GM19240 (cell line): ENCODE results near the gene IP6K2.
"Not testable (repeated sequence)": the region's sequence is repeated elsewhere in the genome, so short reads cannot be mapped to it uniquely, and the experiment has no call there.

Experiments
- DNase-seq: peaks from one replicate; pipeline ENCODE4 v3.0.0; 2011; ENCODE audit warnings: low spot score; ENCODE audit not compliant: insufficient read length

IP6K2 gene

DNA sequence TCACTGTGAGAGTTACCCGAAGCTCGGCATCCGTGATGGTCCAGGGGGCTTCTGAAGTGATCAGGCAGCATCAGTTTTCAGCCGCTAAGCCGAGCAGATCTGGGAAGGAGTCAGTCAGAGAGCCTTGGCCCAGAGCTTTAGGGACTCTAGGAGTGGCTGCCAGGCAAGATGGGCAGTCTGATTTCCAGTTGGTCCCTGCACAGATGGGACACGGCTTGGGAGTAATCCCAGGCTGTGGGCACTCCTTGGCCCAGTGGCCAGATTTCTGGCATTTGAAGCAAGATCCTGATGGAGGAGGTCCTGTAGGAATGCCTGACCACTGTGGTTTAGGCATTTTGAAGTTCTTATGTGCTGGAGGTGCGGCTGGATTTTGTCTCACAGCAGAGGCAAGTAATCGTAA lies 10.5 kb upstream of the IP6K2 start:
- DNase-seq = no peak

DNA sequence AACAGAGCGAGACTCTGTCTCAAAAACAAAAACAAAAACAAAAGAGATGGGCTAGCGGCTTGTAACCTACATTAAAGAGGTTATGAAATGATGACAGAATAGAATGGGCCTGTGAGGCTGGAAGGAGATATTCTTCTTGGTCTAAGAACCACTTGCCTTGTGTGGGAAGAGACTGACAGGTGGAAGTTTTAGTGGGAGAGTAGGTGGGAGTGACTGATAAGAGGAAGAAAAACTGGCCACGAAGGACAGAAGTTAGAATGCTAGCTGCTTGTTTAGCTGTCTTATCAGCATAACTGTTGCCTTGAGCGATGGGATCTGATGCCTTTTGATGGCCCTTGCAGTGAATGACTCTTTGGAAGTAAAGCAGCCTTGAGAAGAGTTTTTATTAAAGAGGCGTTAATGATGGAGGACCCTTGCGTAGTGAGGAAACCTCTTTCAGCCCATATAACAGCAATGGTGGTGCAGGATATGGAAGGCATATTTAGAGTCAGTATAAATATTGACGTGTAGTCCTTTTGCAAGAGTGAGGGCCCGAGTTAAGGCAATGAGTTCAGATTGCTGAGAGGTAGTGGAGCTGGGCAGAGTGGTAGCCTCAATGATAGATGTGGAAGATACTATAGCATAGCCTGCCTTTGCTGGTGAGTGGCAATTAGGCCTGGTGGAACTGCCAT lies 8.3 kb upstream of the IP6K2 start:
- DNase-seq = not testable (repeated sequence)

DNA sequence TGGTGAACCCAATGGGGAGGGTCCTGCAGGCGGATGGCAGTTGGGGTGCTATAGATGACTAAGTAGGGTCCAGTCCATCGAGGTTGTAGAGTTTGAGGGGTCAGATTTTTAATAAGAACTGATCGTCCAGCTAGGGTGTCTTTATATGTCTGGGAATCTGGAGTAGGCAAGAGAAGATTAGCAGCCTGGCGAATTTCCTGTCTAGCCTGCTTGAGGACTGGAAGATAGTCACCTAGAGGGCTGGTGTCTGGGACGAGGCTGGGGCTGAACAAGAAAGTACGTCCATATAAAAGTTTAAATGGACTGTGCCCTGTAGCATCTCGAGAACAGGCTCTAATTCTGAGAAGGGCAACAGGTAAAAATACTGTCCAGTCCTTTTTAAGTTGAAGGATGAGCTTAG lies 6.7 kb upstream of the IP6K2 start:
- DNase-seq = no peak

DNA sequence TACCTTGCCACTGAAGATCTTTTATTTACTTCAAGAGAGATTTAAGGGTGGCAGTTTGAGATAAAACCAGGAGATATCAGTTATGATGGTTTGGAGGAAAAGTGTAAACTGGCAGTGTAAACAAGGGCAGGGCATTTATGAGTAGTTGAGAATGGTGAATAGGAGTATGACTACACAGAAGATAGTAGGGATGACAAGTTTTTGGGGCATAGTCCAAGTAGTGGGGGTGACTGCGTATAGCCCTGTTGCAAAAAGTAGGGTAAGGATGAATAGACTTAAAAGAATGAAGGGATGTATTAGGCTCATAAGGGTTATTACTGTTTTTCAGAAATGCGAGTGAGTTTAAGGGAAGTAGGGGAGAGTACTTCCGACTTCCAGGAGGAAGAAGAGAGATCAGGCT lies 6.3 kb upstream of the IP6K2 start:
- DNase-seq = not testable (repeated sequence)

DNA sequence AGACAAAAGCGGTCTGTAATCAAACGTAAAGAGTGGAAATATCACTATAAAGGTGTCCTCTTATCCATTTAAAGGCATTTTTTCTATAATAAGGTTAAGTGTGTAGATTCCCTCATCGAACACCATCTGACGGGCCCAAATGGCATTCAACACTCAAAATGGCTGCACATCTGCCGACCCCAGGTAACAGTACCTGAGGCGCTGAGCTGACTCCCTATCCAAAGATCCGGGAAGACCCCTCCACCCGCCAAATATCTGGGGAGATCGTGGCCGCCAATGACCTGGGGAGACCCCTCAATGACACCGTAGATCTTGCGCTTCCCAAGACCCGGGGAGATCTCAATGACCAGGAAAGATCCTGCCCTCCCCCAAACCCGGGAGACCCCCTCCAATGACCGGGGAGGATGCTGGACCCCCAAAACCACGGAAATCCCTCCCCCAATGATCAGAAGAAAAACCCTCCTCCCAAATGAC lies 476 bp downstream of the IP6K2 start:
- no peak for DNase-seq

GRCh38 chr3:48715174-48715800 lies 1.7 kb downstream of the IP6K2 start:
- DNase-seq = no peak

GRCh38 chr3:48711727-48712126 lies 5.3 kb downstream of the IP6K2 start:
- no peak for DNase-seq

DNA sequence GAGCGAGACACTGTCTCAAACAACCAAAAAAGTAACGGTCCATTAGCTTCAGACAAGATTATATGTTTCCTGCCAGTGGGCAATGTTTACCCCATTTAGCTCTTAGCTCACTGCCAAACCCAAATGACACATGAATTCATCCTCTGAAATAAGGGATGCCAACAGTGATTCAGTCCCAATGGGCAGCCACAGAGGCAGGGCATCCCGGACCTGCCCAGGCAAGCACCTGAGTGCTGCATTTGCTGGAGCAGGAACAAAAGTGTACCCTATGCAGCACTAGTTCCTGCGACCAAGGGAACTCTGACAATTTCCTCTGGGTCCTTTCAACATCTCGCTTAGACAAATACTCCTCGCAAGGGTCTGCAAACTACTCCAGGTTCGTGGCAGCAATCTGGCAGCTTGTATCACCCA lies 8.0 kb downstream of the IP6K2 start:
- DNase-seq = no peak

- no peak for DNase-seq
These were observed 8.5 kb downstream of the IP6K2 start for GRCh38 chr3:48708481-48708889.

GRCh38 chr3:48707157-48707556 lies 9.9 kb downstream of the IP6K2 start:
- no peak for DNase-seq

DNA sequence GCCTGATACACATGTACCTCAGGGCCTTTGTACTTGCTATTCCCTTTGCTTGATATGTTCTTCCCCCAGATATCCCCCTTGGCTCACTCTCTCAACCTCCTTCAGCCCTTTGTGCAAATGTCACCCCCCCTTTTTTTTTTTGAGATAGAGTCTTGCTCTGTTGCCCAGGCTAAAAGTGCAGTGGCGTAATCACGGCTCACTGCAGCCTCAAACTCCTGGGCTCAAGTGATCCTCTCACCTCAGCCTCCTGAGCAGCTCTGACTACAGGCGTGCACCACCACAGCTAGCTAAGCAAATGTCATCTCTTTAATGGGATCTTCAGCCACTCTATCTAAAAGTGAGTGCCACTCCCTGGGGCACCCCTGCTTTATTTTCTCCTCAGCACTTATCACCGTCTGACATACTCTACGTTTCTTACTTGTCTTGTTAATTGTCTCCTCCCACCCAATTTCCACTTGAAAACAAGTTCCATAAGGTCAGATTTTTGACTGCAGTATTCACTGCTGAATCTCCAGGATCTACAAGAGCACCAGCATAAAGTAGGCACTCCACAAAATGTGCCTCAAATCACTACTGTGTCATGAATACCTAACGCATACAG lies 14.6 kb downstream of the IP6K2 start:
- no peak for DNase-seq

DNA sequence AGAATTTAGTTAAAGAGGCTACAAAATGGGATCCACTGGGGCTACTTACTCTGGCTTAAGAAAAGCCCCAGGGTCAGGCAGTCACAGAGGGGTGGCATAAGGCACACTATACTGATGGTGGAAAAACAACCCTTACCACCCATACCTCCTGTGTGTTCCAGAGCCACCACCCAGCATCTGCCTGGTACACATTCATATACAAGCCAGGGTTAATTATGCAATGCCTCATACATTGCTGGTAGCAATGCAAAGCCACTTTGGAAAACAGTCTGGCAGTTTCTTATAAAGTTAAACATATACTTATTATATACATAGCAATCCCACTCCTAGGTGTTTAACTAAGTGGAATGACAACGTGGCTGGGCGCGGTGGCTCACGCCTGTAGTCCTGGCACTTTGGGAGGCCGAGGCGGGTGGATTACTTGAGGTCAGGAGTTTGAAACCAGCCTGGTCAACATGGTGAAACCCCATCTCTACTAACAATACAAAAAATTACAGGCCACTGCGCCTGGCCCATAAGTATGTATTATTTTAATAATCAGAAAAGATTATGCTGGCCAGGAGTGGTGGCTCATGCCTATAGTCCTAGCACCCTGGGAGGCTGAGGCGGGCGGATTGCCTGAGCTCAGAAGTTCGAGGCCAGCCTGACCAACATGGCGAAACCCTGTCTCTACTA lies 16.2 kb downstream of the IP6K2 start:
- no peak for DNase-seq

- no peak for DNase-seq
These were observed 18.1 kb downstream of the IP6K2 start for GRCh38 chr3:48698891-48699290.

DNA sequence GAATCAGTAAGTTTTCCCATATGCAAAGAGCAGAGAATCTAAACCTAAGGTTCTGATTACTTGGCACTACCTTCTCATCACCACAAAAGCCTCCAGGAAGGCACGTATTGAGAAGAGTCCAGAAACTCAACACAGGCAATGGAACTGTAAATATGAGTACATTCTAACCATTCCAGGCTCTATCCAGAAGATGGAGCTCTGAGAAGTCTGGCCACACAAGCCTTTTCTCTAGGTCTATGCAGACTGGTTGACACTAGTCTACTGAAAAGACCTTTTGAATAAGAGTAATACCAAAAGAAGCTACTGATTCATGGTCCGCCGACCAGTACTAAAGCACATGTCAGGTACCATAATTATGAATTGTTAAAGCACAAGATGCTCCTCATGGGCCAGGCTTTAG lies 19.1 kb downstream of the IP6K2 start:
- no peak for DNase-seq

DNA sequence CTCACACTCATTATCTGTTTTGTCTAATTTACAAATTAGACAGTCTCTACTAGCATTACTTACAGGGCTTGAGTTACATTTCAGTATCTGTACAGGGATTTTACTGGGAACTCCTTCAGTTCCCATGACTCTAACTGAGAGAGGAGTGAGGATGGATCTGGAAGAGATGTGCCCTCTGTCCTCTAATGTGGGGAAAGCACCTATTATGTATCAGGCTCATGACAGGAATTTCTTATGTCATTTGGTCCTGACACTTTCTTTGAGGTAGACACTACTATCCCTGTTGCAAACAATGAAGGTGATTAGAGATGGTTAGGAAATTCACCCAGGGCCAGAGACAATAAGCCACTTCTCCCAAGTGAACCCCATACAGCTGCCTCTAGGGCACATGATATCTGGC lies 20.4 kb downstream of the IP6K2 start:
- no peak for DNase-seq

DNA sequence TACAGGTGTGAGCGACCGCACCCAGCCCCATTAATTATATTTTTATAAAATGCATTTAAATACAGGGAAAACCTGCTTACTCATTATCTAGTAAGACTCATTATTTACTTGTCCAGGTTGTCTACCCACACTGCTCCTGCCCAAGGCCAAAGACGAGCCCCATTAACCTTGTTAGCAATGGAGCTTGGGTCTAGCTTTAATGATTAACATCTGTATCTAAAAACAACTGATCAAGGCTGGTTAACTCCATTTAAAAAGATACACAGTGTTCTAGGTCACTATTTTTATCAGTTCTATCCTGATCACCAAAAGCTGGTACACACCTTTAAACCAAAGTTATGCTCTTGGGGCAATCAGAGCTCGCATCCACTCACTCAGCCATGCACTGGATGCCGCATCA lies 20.9 kb downstream of the IP6K2 start:
- no peak for DNase-seq

DNA sequence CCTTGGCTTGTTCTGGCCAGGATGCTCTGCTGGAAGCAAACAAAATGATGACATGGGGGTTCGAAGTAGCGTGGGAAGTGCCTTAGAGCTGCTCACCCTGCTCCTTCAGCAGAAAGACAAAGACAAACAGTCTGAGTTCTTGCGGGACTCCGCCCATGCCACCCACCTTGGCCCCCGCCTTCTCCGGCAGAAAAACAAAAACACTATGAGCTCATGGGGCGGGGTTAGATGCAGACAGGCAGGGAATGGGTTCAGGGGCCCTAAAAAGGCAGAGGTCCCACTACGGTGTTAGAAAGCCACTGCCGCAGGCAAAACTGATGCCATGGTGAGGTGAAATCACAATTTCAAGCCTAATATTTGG lies 21.6 kb downstream of the IP6K2 start:
- no peak for DNase-seq

DNA sequence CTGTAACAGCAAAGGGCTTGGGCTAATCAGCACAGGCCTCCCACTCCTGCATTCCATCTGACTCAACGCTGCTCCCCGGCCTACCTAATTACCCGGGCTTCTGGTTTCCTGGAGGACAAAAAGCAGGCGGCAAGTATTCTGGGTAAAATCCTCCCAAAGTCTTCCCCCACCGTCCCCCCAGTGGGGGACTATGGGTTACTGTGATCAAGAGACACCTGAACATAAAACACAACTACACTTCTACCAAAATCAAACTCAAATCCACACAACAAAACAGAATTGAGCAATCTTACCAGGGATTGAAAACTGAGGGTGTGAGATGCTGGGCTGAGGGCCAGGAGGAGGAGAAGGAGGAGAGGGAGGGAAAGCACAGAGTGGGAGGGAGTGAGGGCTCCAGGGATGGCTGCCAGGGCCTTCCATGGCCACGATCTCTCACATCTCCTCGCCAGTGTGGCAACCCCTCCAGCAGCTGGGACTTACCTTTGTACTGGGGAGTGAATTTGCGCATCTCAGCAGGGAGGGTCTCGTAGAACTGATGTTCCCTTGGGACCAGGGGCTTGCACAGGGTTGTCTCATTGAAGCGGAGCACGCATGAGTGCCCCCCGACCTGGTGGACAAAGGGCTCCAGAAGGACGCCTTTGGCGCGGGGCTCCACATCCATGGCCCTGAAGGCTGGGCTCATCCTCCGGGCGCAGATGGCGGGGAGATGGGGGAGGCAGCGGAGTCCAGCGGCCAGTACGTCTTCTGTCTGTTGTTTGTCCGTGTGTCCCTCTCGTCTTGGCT lies 22.2 kb downstream of the IP6K2 start:
- no peak for DNase-seq

DNA sequence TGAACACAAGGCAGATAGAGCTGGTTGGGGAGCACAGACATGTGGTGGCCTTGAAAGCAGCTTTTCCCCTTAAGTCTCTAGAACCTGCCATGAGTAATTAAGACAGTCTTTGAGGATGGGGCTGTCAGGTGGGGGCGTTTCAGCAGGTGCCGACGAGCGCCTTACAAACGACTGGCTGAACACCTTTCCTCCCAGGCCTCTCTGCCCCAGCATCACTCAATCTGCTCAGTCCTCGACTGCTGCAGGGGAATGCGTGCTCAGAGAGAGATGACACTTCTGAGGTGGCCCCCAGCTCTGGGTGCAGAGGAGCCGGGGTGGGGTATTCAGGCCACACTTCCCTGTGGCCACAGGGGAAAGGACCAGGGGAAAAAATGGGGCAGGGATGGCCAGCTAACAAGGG lies 23.2 kb downstream of the IP6K2 start:
- DNase-seq = no peak

DNA sequence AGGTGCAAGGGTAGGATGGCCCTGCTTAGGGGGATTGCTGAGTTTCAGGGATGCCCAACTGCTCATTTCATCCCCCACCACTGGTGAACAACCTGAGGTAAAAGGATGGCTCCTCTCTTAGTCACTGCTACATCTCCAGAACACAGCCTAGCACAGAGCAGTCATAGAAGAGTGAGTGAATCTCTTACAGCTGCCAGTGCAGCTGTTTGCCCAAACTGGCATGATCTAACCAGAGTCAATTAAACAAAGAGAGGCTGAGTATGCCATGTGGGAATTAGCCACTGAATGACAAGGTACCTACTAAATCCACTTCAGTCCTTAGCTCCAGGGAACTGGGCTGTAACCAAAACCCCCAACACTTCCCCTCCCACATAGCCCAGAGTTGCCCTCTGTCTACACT lies 24.5 kb downstream of the IP6K2 start:
- DNase-seq = no peak

DNA sequence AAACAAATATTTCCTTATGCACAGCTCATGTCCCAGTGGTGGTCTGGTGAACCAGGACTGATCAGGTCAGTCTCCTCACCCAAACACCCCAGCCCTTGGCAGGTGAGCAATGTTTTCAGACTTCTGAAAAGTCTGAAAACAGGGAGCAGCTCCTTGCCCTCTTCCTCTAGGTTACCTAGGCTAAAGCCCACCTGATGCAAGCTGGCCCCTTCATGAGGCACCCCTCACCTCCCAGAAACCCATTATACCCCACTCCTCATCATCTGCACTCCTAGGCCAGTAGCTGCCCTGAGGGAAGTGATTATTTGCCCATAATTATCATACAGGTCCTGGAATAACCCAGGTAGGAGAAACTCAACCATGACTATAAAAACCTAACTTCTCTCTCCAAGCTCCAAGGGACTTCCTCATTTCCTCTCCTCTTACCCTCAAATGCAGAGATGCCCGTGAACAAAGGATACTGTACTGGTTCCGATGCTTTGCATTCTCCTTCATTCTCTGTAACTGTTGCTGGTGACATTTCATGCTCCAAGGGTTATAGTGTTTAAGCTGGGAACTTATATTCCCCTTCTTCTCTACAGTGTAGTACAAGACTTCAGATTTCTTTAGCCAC lies 26.1 kb downstream of the IP6K2 start:
- no peak for DNase-seq
